ENCODE measurements around the gene APBB1. TPM values are rescaled to one million over a fixed set of nuclear protein-coding genes. Genes with fewer than 3 reads are reported as not detected.

The APBB1 gene
- polyA plus RNA-seq, 1 experiment, result 42.2 TPM

DNA sequence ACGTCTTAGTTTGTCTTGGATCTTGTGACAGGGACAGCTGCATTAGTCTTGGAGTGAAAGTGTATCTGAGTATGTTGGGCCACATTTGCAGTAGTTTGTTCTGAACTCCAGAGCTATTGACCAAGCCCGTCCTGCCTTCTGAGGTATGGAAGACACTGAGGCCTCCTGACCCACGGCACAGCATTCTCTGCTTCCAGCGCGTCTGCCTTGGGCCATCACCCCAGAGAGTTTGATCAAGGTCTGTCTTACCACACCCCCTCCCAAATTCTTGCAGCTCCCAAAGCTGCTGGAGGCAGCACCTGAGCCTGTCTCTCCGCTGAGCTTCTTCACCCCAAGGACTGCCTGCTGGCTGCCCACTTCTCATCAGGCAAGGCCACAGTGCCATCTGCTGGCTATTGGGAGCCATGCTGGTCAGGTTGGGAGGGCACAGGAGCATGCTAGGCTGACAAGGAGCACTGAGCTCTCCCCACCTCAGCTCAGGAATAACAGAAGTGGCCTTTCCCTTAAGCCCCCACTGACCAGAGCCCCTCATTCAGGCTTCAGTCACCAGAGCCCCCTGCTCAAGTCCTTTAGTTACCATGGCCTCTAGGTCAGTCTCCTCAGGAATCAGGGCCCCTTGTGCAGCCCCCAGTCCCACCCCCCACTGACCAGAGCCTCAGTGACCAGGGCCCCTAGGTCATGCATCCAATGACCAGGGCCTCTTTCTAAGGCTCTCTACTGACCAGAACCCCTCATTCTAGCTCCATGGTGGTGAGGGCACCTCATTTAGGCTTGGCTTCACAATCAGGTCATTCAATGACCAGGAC, 55.8 kb downstream of the APBB1 start:
- peak; percentile 54 for DNase-seq (ENCODE audit: low read depth, low spot score)
- Histone ChIP-seq H3K27ac (ENCODE audit: low read depth, low read length) (no peak overlapping the region), H3K4me3 (ENCODE audit: low read depth, low read length) (no peak overlapping the region), H3K27me3 (ENCODE audit: control insufficient read depth, insufficient read depth, low read length) (no peaks in the 10 kb centered on the region), H3K9me3 (ENCODE audit: control insufficient read depth, insufficient read depth, low read length) (no peaks in the 10 kb centered on the region)
- POLR2A ChIA-PET, result interaction anchor here (0.7 to 1.1 kb wide), 2 partner anchors 23 to 370 kb away, joined by 3 read pairs; no protein-coding TSS in a partner anchor
- CTCF ChIA-PET, result interaction anchor here (0.5 to 6.2 kb wide), 108 partner anchors 10 to 1155 kb away, joined by 3 to 153 read pairs (median 5); partner anchors contain the start of genes APBB1, ARFIP2, CAVIN3 and CCKBR
- TF ChIP-seq CTCF (IDR thresholded peaks at IDR 0.05; ENCODE audit: low read depth, low read length), result peak; percentile 98

GRCh38 chr11:6362185-6362872, 56.6 kb downstream of the APBB1 start:
- no peak for DNase-seq (ENCODE audit: low read depth, low spot score)
- H3K9me3 ChIP-seq (ENCODE audit: control insufficient read depth, insufficient read depth, low read length), result no peaks in the 10 kb centered on the region
- H3K4me3 ChIP-seq (ENCODE audit: low read depth, low read length), result no peak overlapping the region
- no peak for TF ChIP-seq CTCF (IDR thresholded peaks at IDR 0.05; ENCODE audit: low read depth, low read length)
- no peak overlapping the region for H3K27ac ChIP-seq (ENCODE audit: low read depth, low read length)
- no peaks in the 10 kb centered on the region for H3K27me3 ChIP-seq (ENCODE audit: control insufficient read depth, insufficient read depth, low read length)
- ChIA-PET POLR2A (interaction anchor here (0.7 to 1.1 kb wide), 2 partner anchors 23 to 370 kb away, joined by 3 read pairs; no protein-coding TSS in a partner anchor), CTCF (interaction anchor here (0.5 to 6.2 kb wide), 96 partner anchors 9 to 677 kb away, joined by 3 to 153 read pairs (median 6); partner anchors contain the start of genes APBB1, ARFIP2, CAVIN3 and CCKBR)

DNA sequence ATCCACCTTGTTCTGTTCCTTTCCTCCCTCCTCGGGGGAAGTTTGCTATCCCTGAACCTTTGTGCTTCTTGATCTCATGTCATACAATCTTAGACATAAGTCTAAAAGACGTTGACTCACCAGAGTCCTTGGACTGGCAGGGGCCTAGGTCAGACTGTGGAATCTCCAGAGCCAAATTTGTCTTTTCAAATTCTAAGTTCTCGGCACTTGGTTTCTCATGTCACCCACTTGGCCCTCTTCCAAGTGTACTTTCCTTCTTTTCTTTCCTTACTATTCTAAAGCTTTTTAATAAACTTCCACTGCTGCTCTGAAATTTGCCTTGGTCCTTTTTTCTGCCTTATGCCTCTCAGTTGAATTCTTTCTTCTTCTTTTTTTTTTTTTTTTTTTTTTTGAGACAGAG, 58.7 kb downstream of the APBB1 start:
- ChIA-PET CTCF (interaction anchor here (0.7 to 6.2 kb wide), 8 partner anchors 17 to 538 kb away, joined by 3 to 153 read pairs (median 6); partner anchors contain the start of gene CAVIN3), POLR2A (no interaction called here)
- Histone ChIP-seq H3K27ac (ENCODE audit: low read depth, low read length) (no peak overlapping the region), H3K9me3 (ENCODE audit: control insufficient read depth, insufficient read depth, low read length) (no peaks in the 10 kb centered on the region), H3K4me3 (ENCODE audit: low read depth, low read length) (no peak overlapping the region), H3K27me3 (ENCODE audit: control insufficient read depth, insufficient read depth, low read length) (no peaks in the 10 kb centered on the region)
- no peak for DNase-seq (ENCODE audit: low read depth, low spot score)
- no peak for TF ChIP-seq CTCF (IDR thresholded peaks at IDR 0.05; ENCODE audit: low read depth, low read length)

DNA sequence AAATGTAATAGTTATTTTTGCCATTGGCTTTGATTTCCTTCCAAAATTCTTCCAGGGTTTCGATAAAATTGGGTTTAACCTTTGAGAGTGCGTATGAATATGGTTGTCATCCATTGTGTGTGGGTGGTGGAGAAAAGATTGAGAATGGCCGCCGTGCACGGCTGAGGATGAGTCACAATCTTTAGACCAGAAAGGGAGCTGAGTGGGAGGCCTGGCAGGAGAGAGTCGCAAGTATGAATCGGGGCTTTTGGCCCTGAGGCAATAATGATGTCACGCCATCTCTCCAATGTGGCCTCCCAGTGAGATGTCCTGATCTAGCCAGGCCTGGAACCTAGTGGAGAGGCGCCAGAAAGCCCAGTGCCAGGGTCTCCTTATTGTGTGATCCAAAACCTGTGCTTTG, 61.7 kb downstream of the APBB1 start:
- Histone ChIP-seq H3K27me3 (ENCODE audit: control insufficient read depth, insufficient read depth, low read length) (no peaks in the 10 kb centered on the region), H3K27ac (ENCODE audit: low read depth, low read length) (peak overlapping the region; percentile 65), H3K4me3 (ENCODE audit: low read depth, low read length) (no peak overlapping the region), H3K9me3 (ENCODE audit: control insufficient read depth, insufficient read depth, low read length) (no peaks in the 10 kb centered on the region)
- DNase-seq (ENCODE audit: low read depth, low spot score), result peak; percentile 67
- no peak for TF ChIP-seq CTCF (IDR thresholded peaks at IDR 0.05; ENCODE audit: low read depth, low read length)
- CTCF ChIA-PET, result interaction anchor here (0.6 to 5.5 kb wide), 6 partner anchors 21 to 349 kb away, joined by 3 to 137 read pairs (median 6); partner anchors contain the start of gene CAVIN3
- POLR2A ChIA-PET, result interaction anchor here (0.5 to 0.8 kb wide), 2 partner anchors 30 to 37 kb away, joined by 6 to 7 read pairs; partner anchors contain the start of gene CAVIN3
